Right atrium auricular region (tissue), 2 donors: ENCODE data around the gene SLC6A9. TPM values are rescaled to one million over a fixed set of nuclear protein-coding genes. Genes with fewer than 3 reads are reported as not detected.

ENCODE experiments used
- DNase-seq: peaks from one replicate; pipeline ENCODE4 v3.0.0-alpha.2; 2019; ENCODE audit warnings: low spot score
- H3K27ac ChIP-seq, 2 donors: fragments of 200-600 bp; sonication (generic); 1 replicate in 1 of 2; 2 replicates in 1 of 2; pipeline ENCODE4 v1.5.1; 2016 to 2019
- H3K27me3 ChIP-seq, 2 donors: fragments of 200-600 bp; sonication (generic); one replicate each; pipeline versions ENCODE4 v1.5.1 to v1.6.0; 2017 to 2019
- H3K36me3 ChIP-seq: fragments of 200-600 bp; sonication (generic); one replicate; pipeline ENCODE4 v1.5.1; 2016
- H3K4me1 ChIP-seq, 2 donors: fragments of 200-600 bp; sonication (generic); one replicate each; pipeline versions ENCODE4 v1.5.1 to v1.6.0; 2017 to 2019
- H3K4me3 ChIP-seq, 2 donors: fragments of 200-600 bp; sonication (generic); 1 replicate in 1 of 2; 2 replicates in 1 of 2; pipeline ENCODE4 v1.5.1; 2017 to 2019; ENCODE audit warnings: mild to moderate bottlenecking in 1 of 2, moderate library complexity in 1 of 2
- H3K9me3 ChIP-seq, 2 donors: fragments of 200-600 bp; sonication (generic); one replicate each; pipeline ENCODE4 v1.5.1; 2019
- CTCF ChIP-seq, 2 donors: fragments of 200-600 bp; sonication (generic); IDR thresholded peaks; one replicate each; pipeline ENCODE4 v1.5.1; 2019; ENCODE audit warnings: antibody characterized with exemption in 2 of 2
- total RNA-seq, 2 donors: library from RNA; depleted of rRNA; stranded (reverse); fragments of >200 nt; gene quantifications; one replicate each; pipeline ENCODE4 v1.1.0, GENCODE V29; 2016

Gene SLC6A9
- total RNA-seq, 2 donors from 2014 or later = 1.0 to 1.6 TPM

GRCh38 chr1:43971336-43971980 lies 59.8 kb downstream of the SLC6A9 start:
- no peaks in the 10 kb centered on the region for H3K9me3 ChIP-seq
- H3K27me3 ChIP-seq = no peaks in the 10 kb centered on the region
- H3K4me1 ChIP-seq = peaks cover 3 to 37% of the 10 kb centered on the region in 2 donors
- TF ChIP-seq CTCF (IDR thresholded peaks at IDR 0.05) = no peak
- H3K27ac ChIP-seq = no peak overlapping the region
- H3K4me3 ChIP-seq = no peak overlapping the region
- peaks cover 10% of the 10 kb centered on the region for H3K36me3 ChIP-seq
- DNase-seq = no peak

GRCh38 chr1:43970911-43971310 lies 60.4 kb downstream of the SLC6A9 start:
- no peak overlapping the region for H3K27ac ChIP-seq
- H3K27me3 ChIP-seq = no peaks in the 10 kb centered on the region
- peaks cover under 1 to 31% of the 10 kb centered on the region in 2 donors for H3K4me1 ChIP-seq
- no peaks in the 10 kb centered on the region for H3K9me3 ChIP-seq
- no peak for TF ChIP-seq CTCF (IDR thresholded peaks at IDR 0.05)
- DNase-seq = no peak
- H3K4me3 ChIP-seq = peak overlapping the region in 1 of 2 donors; percentile 69
- peaks cover 6% of the 10 kb centered on the region for H3K36me3 ChIP-seq

GRCh38 chr1:43970502-43970901 lies 60.8 kb downstream of the SLC6A9 start:
- H3K27ac ChIP-seq = no peak overlapping the region
- H3K27me3 ChIP-seq = no peaks in the 10 kb centered on the region
- H3K9me3 ChIP-seq = no peaks in the 10 kb centered on the region
- peak overlapping the region; percentile 69 to 86 for H3K4me3 ChIP-seq
- DNase-seq = no peak
- TF ChIP-seq CTCF (IDR thresholded peaks at IDR 0.05) = no peak
- peaks cover 0 to 27% of the 10 kb centered on the region in 2 donors for H3K4me1 ChIP-seq
- peaks cover 6% of the 10 kb centered on the region for H3K36me3 ChIP-seq

- no peaks in the 10 kb centered on the region for H3K9me3 ChIP-seq
- peak within 1 kb of the TSS; percentile 69 to 86 for H3K4me3 ChIP-seq
- peaks cover 6% of the 10 kb centered on the region for H3K36me3 ChIP-seq
- TF ChIP-seq CTCF (IDR thresholded peaks at IDR 0.05) = peak in 1 of 2 donors; percentile 40
- peak; percentile 98 for DNase-seq
- H3K27me3 ChIP-seq = no peaks in the 10 kb centered on the region
- H3K4me1 ChIP-seq = peaks cover 0 to 26% of the 10 kb centered on the region in 2 donors
- H3K27ac ChIP-seq = peak within 1 kb of the TSS in 1 of 2 donors; percentile 15
Measured at GRCh38 chr1:43969746-43970466, 61.4 kb downstream of the SLC6A9 start, which contains the start of gene DPH2. Gene DPH2 (plus strand): TSS chr1:43970010. CDS start chr1:43970176, 166 bp downstream.

- Histone ChIP-seq H3K36me3 (peaks cover 6% of the 10 kb centered on the region), H3K4me3 (peak overlapping the region in 1 of 2 donors; percentile 69), H3K27ac (no peak overlapping the region)
Measured at GRCh38 chr1:43969416-43969745, 61.9 kb downstream of the SLC6A9 start.

More at GRCh38 chr1:43969416-43969745, 61.9 kb downstream of the SLC6A9 start:
- TF ChIP-seq CTCF (IDR thresholded peaks at IDR 0.05) = no peak
- no peaks in the 10 kb centered on the region for H3K27me3 ChIP-seq
- DNase-seq = no peak
- H3K9me3 ChIP-seq = no peaks in the 10 kb centered on the region
- H3K4me1 ChIP-seq = peaks cover 0 to 25% of the 10 kb centered on the region in 2 donors
